Measurements from ENCODE around the gene EPHA1. TPM values are rescaled to one million over a fixed set of nuclear protein-coding genes. Genes with fewer than 3 reads are reported as not detected.
A peak's percentile ranks its signal among the peaks of the same experiment; 100 is the strongest.
"Not testable (repeated sequence)": the region's sequence is repeated elsewhere in the genome, so short reads cannot be mapped to it uniquely, and the experiment has no call there.

The EPHA1 gene
- total RNA-seq, 2 experiments from 2014 or later = 1.0 to 1.3 TPM

- Mint-ChIP-seq H3K27ac (no peak overlapping the region), H3K4me1 (ENCODE audit: low read depth) (peaks cover 53% of the 10 kb centered on the region), H3K9me3 (no peaks in the 10 kb centered on the region), H3K4me3 (no peak overlapping the region), H3K36me3 (ENCODE audit: low read depth) (no peaks in the 10 kb centered on the region), H3K27me3 (ENCODE audit: low read depth) (no peaks in the 10 kb centered on the region)
- CTCF ChIA-PET = interaction anchor here (1.4 kb wide), 1 partner anchor 9 kb away, joined by 4 read pairs; no protein-coding TSS in a partner anchor
- no peak for DNase-seq
- intact Hi-C loops (cut with micrococcal nuclease) = no loop called here
Observed at GRCh38 chr7:143411976-143412708, 3.5 kb upstream of the EPHA1 start.

DNA sequence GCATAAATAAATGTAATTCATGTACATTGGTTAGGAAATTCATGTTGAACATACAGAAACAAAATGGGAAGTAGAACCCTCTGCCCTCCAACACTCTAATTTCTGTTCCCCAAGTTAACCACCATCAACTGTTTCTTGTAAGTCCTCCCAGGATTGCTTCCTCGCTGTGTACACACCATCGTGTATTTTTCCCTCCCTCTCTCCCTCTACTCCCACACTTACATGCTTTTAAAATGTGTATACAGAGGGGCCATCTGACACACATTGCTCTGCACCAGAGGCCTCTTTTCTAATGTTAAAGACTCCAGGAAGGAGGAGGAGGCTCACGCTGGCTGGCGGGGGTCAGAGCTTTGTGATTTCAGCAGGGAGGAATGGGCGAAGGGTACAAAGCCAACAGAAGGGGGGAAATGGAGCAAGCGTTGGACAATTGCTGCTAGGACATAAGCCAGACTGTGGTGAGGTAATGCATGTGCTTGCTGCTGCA lies 1.9 kb upstream of the EPHA1 start:
- peaks cover 62% of the 10 kb centered on the region for H3K4me1 Mint-ChIP-seq (ENCODE audit: low read depth)
- intact Hi-C loops (cut with micrococcal nuclease) = no loop called here
- H3K36me3 Mint-ChIP-seq (ENCODE audit: low read depth) = no peaks in the 10 kb centered on the region
- CTCF ChIA-PET = interaction anchor here (1.5 to 7.8 kb wide), 3 partner anchors 30 to 171 kb away, joined by 4 to 73 read pairs (median 43); partner anchors contain the start of gene ZYX
- no peak overlapping the region for H3K27ac Mint-ChIP-seq
- H3K4me3 Mint-ChIP-seq = no peak overlapping the region
- no peak for DNase-seq
- no peaks in the 10 kb centered on the region for H3K9me3 Mint-ChIP-seq
- H3K27me3 Mint-ChIP-seq (ENCODE audit: low read depth) = no peaks in the 10 kb centered on the region

DNA sequence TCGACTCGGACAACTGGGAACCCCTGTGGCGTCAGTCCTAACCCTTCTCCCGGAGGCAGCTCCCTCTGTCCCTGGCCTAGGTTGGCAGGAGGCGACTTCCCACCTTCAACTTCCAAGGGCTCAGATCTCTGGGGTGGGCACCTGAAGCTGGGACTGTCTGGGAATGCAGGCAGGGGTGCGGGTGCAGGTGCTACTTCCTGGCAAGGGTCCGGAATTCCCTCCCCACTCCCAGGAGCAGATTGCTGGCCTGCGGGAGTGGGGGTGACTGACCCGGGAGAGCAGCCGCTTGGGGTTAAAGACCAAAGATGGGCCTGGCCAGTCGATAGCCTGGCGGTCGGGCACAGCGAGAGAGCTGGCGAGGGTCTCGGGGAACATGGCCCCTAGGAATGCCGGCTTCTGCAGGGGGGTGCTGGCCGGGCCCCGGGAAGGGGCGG lies 387 bp downstream of the EPHA1 start:
- peak overlapping the region; percentile 70 for H3K4me3 Mint-ChIP-seq
- no peak overlapping the region for H3K27ac Mint-ChIP-seq
- H3K9me3 Mint-ChIP-seq = no peaks in the 10 kb centered on the region
- CTCF ChIA-PET = interaction anchor here (0.7 to 10.7 kb wide), 11 partner anchors 8 to 168 kb away, joined by 3 to 76 read pairs (median 5); partner anchors contain the start of genes CASP2 and ZYX
- DNase-seq = no peak
- H3K4me1 Mint-ChIP-seq (ENCODE audit: low read depth) = peaks cover 81% of the 10 kb centered on the region
- intact Hi-C loops (cut with micrococcal nuclease) = loop anchor here (5.0 kb wide), 1 partner anchor 36 kb away; no protein-coding TSS in a partner anchor
- H3K27me3 Mint-ChIP-seq (ENCODE audit: low read depth) = no peaks in the 10 kb centered on the region
- H3K36me3 Mint-ChIP-seq (ENCODE audit: low read depth) = no peaks in the 10 kb centered on the region

GRCh38 chr7:143407287-143408251 lies 1.1 kb downstream of the EPHA1 start:
- Mint-ChIP-seq H3K4me3 (peak overlapping the region; percentile 70), H3K36me3 (ENCODE audit: low read depth) (no peaks in the 10 kb centered on the region), H3K27ac (peak overlapping the region; percentile 32), H3K9me3 (no peaks in the 10 kb centered on the region), H3K27me3 (ENCODE audit: low read depth) (no peaks in the 10 kb centered on the region), H3K4me1 (ENCODE audit: low read depth) (peaks cover 81% of the 10 kb centered on the region)
- peak; percentile 70 for DNase-seq
- intact Hi-C loops (cut with micrococcal nuclease) = loop anchor here (1.0 to 5.0 kb wide), 3 partner anchors 27 to 163 kb away; no protein-coding TSS in a partner anchor
- CTCF ChIA-PET = interaction anchor here (0.7 to 10.7 kb wide), 20 partner anchors 9 to 168 kb away, joined by 3 to 76 read pairs (median 4); partner anchors contain the start of genes CASP2 and ZYX

DNA sequence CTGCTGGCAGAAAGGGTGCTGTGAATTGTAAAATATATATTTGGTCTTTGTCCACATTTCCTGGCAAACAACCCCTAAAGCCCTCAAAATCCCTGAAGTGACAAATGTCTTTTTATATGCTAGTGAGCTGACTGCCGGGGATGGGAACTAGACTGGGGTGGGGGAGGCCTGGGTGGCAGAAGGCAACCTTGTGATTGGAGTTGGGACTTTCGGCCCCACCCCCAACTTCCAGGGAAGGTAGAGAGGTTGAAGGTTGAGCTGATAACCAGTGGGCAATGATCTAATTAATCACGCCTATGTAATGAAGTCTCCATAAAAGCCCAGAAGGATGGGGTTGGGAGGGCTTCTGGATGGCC lies 2.7 kb downstream of the EPHA1 start:
- Mint-ChIP-seq H3K27me3 (ENCODE audit: low read depth) (no peaks in the 10 kb centered on the region), H3K9me3 (no peaks in the 10 kb centered on the region), H3K4me1 (ENCODE audit: low read depth) (peaks cover 70% of the 10 kb centered on the region), H3K36me3 (ENCODE audit: low read depth) (no peaks in the 10 kb centered on the region), H3K4me3 (no peak overlapping the region), H3K27ac (no peak overlapping the region)
- intact Hi-C loops (cut with micrococcal nuclease) = loop anchor here (2.0 to 5.0 kb wide), 2 partner anchors 34 to 161 kb away; no protein-coding TSS in a partner anchor
- CTCF ChIA-PET = interaction anchor here (1.3 to 10.7 kb wide), 8 partner anchors 11 to 166 kb away, joined by 3 to 76 read pairs (median 6); partner anchors contain the start of gene ZYX
- no peak for DNase-seq

- H3K4me1 Mint-ChIP-seq (ENCODE audit: low read depth) = peaks cover 66% of the 10 kb centered on the region
Observed at GRCh38 chr7:143405173-143406001, 3.3 kb downstream of the EPHA1 start.

GRCh38 chr7:143402233-143402632 lies 6.4 kb downstream of the EPHA1 start:
- H3K27me3 Mint-ChIP-seq (ENCODE audit: low read depth); DNase-seq; H3K36me3 Mint-ChIP-seq (ENCODE audit: low read depth); H3K9me3 Mint-ChIP-seq; H3K27ac Mint-ChIP-seq; intact Hi-C loops (cut with micrococcal nuclease); H3K4me3 Mint-ChIP-seq: not testable (repeated sequence)
- peaks cover 39% of the 10 kb centered on the region for H3K4me1 Mint-ChIP-seq (ENCODE audit: low read depth)
- CTCF ChIA-PET = interaction anchor here (1.3 to 10.7 kb wide), 6 partner anchors 10 to 96 kb away, joined by 4 to 76 read pairs (median 4); no protein-coding TSS in a partner anchor

More at GRCh38 chr7:143405173-143406001, 3.3 kb downstream of the EPHA1 start:
- Mint-ChIP-seq H3K27ac (no peak overlapping the region), H3K9me3 (no peaks in the 10 kb centered on the region), H3K4me3 (no peak overlapping the region), H3K27me3 (ENCODE audit: low read depth) (no peaks in the 10 kb centered on the region), H3K36me3 (ENCODE audit: low read depth) (no peaks in the 10 kb centered on the region)
- CTCF ChIA-PET = interaction anchor here (1.4 to 10.7 kb wide), 8 partner anchors 11 to 165 kb away, joined by 3 to 76 read pairs (median 7); partner anchors contain the start of gene ZYX
- no peak for DNase-seq
- intact Hi-C loops (cut with micrococcal nuclease) = loop anchor here (2.0 to 5.0 kb wide), 2 partner anchors 33 to 161 kb away; no protein-coding TSS in a partner anchor

DNA sequence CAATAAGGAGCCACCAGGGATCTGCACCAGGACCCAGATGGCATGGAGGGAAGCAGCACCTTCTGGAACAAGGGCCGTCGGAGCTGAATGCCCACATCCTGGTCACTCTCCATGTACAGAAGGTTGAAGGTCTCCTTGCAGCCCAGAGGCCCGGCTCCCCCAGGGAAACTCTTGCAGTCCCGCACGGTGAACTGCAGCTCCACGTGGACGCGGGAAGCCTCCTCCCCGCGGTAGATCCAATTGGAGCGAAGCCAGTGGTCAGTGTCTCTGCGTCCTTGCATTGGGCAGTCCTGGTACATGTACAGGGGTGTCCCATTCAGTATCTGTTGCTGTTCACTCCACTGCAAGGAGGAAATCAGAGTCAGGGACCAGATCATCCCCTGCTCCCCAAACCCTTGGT lies 7.4 kb downstream of the EPHA1 start:
- Mint-ChIP-seq H3K9me3 (no peaks in the 10 kb centered on the region), H3K36me3 (ENCODE audit: low read depth) (no peaks in the 10 kb centered on the region), H3K27me3 (ENCODE audit: low read depth) (no peaks in the 10 kb centered on the region), H3K4me1 (ENCODE audit: low read depth) (peaks cover 29% of the 10 kb centered on the region), H3K27ac (no peak overlapping the region), H3K4me3 (no peak overlapping the region)
- CTCF ChIA-PET = interaction anchor here (1.8 to 10.7 kb wide), 3 partner anchors 15 to 21 kb away, joined by 4 to 76 read pairs (median 5); no protein-coding TSS in a partner anchor
- intact Hi-C loops (cut with micrococcal nuclease) = no loop called here
- no peak for DNase-seq

- no peak overlapping the region for H3K27ac Mint-ChIP-seq
- no peak for DNase-seq
- intact Hi-C loops (cut with micrococcal nuclease) = no loop called here
- no peaks in the 10 kb centered on the region for H3K9me3 Mint-ChIP-seq
- no peaks in the 10 kb centered on the region for H3K36me3 Mint-ChIP-seq (ENCODE audit: low read depth)
- CTCF ChIA-PET = interaction anchor here (0.6 to 10.7 kb wide), 2 partner anchors 17 to 101 kb away, joined by 3 to 76 read pairs; no protein-coding TSS in a partner anchor
- peaks cover 18% of the 10 kb centered on the region for H3K4me1 Mint-ChIP-seq (ENCODE audit: low read depth)
- H3K4me3 Mint-ChIP-seq = no peak overlapping the region
- H3K27me3 Mint-ChIP-seq (ENCODE audit: low read depth) = no peaks in the 10 kb centered on the region
Observed at GRCh38 chr7:143399642-143400041, 9.0 kb downstream of the EPHA1 start.

DNA sequence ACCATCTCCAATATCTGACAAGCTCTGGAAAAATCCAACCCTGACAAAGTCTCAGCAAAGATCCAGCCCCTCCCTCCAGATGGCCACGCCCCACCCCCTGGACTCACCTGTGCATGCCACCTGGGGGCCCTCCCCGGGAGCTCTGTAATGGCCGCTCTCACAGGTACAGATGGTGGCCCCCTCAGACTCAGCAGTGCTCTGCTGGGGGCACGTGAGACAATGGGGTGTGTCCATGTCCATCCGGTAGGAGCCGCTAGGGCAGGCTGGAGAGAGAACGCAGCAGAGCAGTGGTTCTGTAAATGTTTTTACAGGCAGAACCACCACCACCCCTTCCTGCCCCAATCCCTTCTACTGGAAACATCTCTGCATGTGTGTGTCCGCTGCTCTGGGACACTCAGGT lies 9.5 kb downstream of the EPHA1 start:
- CTCF ChIA-PET = interaction anchor here (0.6 to 10.7 kb wide), 3 partner anchors 8 to 100 kb away, joined by 3 to 76 read pairs (median 5); no protein-coding TSS in a partner anchor
- peaks cover 15% of the 10 kb centered on the region for H3K4me1 Mint-ChIP-seq (ENCODE audit: low read depth)
- no peak for DNase-seq
- H3K27ac Mint-ChIP-seq = no peak overlapping the region
- intact Hi-C loops (cut with micrococcal nuclease) = no loop called here
- H3K27me3 Mint-ChIP-seq (ENCODE audit: low read depth) = no peaks in the 10 kb centered on the region
- H3K9me3 Mint-ChIP-seq = no peaks in the 10 kb centered on the region
- H3K36me3 Mint-ChIP-seq (ENCODE audit: low read depth) = no peaks in the 10 kb centered on the region
- no peak overlapping the region for H3K4me3 Mint-ChIP-seq

GRCh38 chr7:143398616-143399015 lies 10.0 kb downstream of the EPHA1 start:
- no peak for DNase-seq
- H3K4me3 Mint-ChIP-seq = no peak overlapping the region
- intact Hi-C loops (cut with micrococcal nuclease) = no loop called here
- CTCF ChIA-PET = interaction anchor here (1.5 to 10.7 kb wide), 2 partner anchors 9 to 18 kb away, joined by 5 to 76 read pairs; no protein-coding TSS in a partner anchor
- no peak overlapping the region for H3K27ac Mint-ChIP-seq
- H3K27me3 Mint-ChIP-seq (ENCODE audit: low read depth) = no peaks in the 10 kb centered on the region
- H3K4me1 Mint-ChIP-seq (ENCODE audit: low read depth) = peaks cover 11% of the 10 kb centered on the region
- no peaks in the 10 kb centered on the region for H3K36me3 Mint-ChIP-seq (ENCODE audit: low read depth)
- H3K9me3 Mint-ChIP-seq = no peaks in the 10 kb centered on the region

Measured in activated naive CD4-positive, alpha-beta T cell treated with anti-CD3 and anti-CD28 coated beads for 36 hours (primary cell).